ENCODE results near the gene UBE2R2.

Gene UBE2R2

GRCh38 chr9:33776578-33776977, 40.4 kb upstream of the UBE2R2 start:
- H3K18ac ChIP-seq (ENCODE audit: low read length): no peak overlapping the region
- no peaks in the 10 kb centered on the region for H3K36me3 ChIP-seq (replicated peaks in 1 of 2; ENCODE audit: control insufficient read depth in 2 of 2, insufficient read depth in 2 of 2, low read length in 2 of 2)
- no peak overlapping the region for H3K4me3 ChIP-seq (ENCODE audit: low read length in 2 of 2)
- no peak overlapping the region for H3K23ac ChIP-seq (ENCODE audit: low read depth, low read length, poor library complexity)
- no peak overlapping the region for H3K4ac ChIP-seq (ENCODE audit: low read length)
- no peak for DNase-seq (ENCODE audit: low spot score)
- no peak overlapping the region for H4K91ac ChIP-seq (ENCODE audit: low read depth, low read length, poor library complexity)
- no peaks in the 10 kb centered on the region for H3K9me3 ChIP-seq (replicated peaks in 1 of 2; ENCODE audit: control insufficient read depth in 2 of 2, insufficient read depth in 1 of 2, low read depth in 1 of 2, low read length in 2 of 2)
- no peak overlapping the region for H2AFZ ChIP-seq (ENCODE audit: low read length)
- H3K4me1 ChIP-seq (ENCODE audit: control insufficient read depth in 2 of 2, insufficient read depth in 1 of 2, low read depth in 1 of 2, low read length in 2 of 2): no peaks in the 10 kb centered on the region
- no peak overlapping the region for H2BK120ac ChIP-seq (ENCODE audit: low read depth, low read length)
- H3K9ac ChIP-seq (ENCODE audit: low read depth, low read length, poor library complexity): no peak overlapping the region
- no peak overlapping the region for H2AK5ac ChIP-seq (ENCODE audit: low read depth, low read length)
- H3K4me2 ChIP-seq (ENCODE audit: insufficient read depth, low read length, poor library complexity, severe bottlenecking): no peak overlapping the region
- H4K8ac ChIP-seq (ENCODE audit: low read depth, low read length): no peak overlapping the region
- H2BK12ac ChIP-seq (ENCODE audit: low read length): no peak overlapping the region
- H3K27me3 ChIP-seq (ENCODE audit: control insufficient read depth in 3 of 3, insufficient read depth in 3 of 3, low read depth in 1 of 3, low read length in 3 of 3): no peaks in the 10 kb centered on the region
- H3K14ac ChIP-seq (ENCODE audit: low read length): no peak overlapping the region
- no peaks in the 10 kb centered on the region for H3K79me1 ChIP-seq (ENCODE audit: low read depth, low read length)
- H2BK5ac ChIP-seq (ENCODE audit: low read length): no peak overlapping the region
- H3K27ac ChIP-seq (replicated peaks; ENCODE audit: low read length): no peak overlapping the region
- no peak overlapping the region for H2BK15ac ChIP-seq (ENCODE audit: low read length)

GRCh38 chr9:33778700-33779351, 38.1 kb upstream of the UBE2R2 start:
- Histone ChIP-seq H2AFZ (ENCODE audit: low read length) (peak overlapping the region; percentile 76), H3K4me3 (ENCODE audit: low read length in 2 of 2) (no peak overlapping the region), H4K8ac (ENCODE audit: low read depth, low read length) (no peak overlapping the region), H3K79me1 (ENCODE audit: low read depth, low read length) (no peaks in the 10 kb centered on the region), H3K9ac (ENCODE audit: low read depth, low read length, poor library complexity) (no peak overlapping the region), H3K4me2 (ENCODE audit: insufficient read depth, low read length, poor library complexity, severe bottlenecking) (no peak overlapping the region), H3K14ac (ENCODE audit: low read length) (no peak overlapping the region), H2BK15ac (ENCODE audit: low read length) (no peak overlapping the region), H3K27me3 (ENCODE audit: control insufficient read depth in 3 of 3, insufficient read depth in 3 of 3, low read depth in 1 of 3, low read length in 3 of 3) (no peaks in the 10 kb centered on the region), H3K36me3 (replicated peaks in 1 of 2; ENCODE audit: control insufficient read depth in 2 of 2, insufficient read depth in 2 of 2, low read length in 2 of 2) (no peaks in the 10 kb centered on the region), H3K27ac (replicated peaks; ENCODE audit: low read length) (no peak overlapping the region), H3K4ac (ENCODE audit: low read length) (no peak overlapping the region), H3K23ac (ENCODE audit: low read depth, low read length, poor library complexity) (no peak overlapping the region), H2BK120ac (ENCODE audit: low read depth, low read length) (no peak overlapping the region), H3K9me3 (replicated peaks in 1 of 2; ENCODE audit: control insufficient read depth in 2 of 2, insufficient read depth in 1 of 2, low read depth in 1 of 2, low read length in 2 of 2) (no peaks in the 10 kb centered on the region), H3K4me1 (ENCODE audit: control insufficient read depth in 2 of 2, insufficient read depth in 1 of 2, low read depth in 1 of 2, low read length in 2 of 2) (no peaks in the 10 kb centered on the region), H2BK5ac (ENCODE audit: low read length) (no peak overlapping the region), H2AK5ac (ENCODE audit: low read depth, low read length) (no peak overlapping the region), H3K18ac (ENCODE audit: low read length) (no peak overlapping the region), H2BK12ac (ENCODE audit: low read length) (no peak overlapping the region), H4K91ac (ENCODE audit: low read depth, low read length, poor library complexity) (no peak overlapping the region)
- DNase-seq (ENCODE audit: low spot score): peak; percentile 51
- WGBS, 2 donors (ENCODE audit: extremely low coverage in 2 of 2, insufficient read length in 2 of 2, insufficient replicate concordance in 1 of 2): no CpG with 5 or more reads among the region's 6 CpGs

GRCh38 chr9:33780276-33780675, 36.7 kb upstream of the UBE2R2 start:
- H3K4me3 ChIP-seq (ENCODE audit: low read length in 2 of 2): no peak overlapping the region
- H3K27ac ChIP-seq (replicated peaks; ENCODE audit: low read length): no peak overlapping the region
- H3K23ac ChIP-seq (ENCODE audit: low read depth, low read length, poor library complexity): no peak overlapping the region
- H2BK12ac ChIP-seq (ENCODE audit: low read length): no peak overlapping the region
- no peak overlapping the region for H2BK5ac ChIP-seq (ENCODE audit: low read length)
- no peaks in the 10 kb centered on the region for H3K27me3 ChIP-seq (ENCODE audit: control insufficient read depth in 3 of 3, insufficient read depth in 3 of 3, low read depth in 1 of 3, low read length in 3 of 3)
- H2BK120ac ChIP-seq (ENCODE audit: low read depth, low read length): no peak overlapping the region
- H4K8ac ChIP-seq (ENCODE audit: low read depth, low read length): no peak overlapping the region
- H4K91ac ChIP-seq (ENCODE audit: low read depth, low read length, poor library complexity): no peak overlapping the region
- H3K79me1 ChIP-seq (ENCODE audit: low read depth, low read length): no peaks in the 10 kb centered on the region
- H3K18ac ChIP-seq (ENCODE audit: low read length): no peak overlapping the region
- no peak overlapping the region for H3K4me2 ChIP-seq (ENCODE audit: insufficient read depth, low read length, poor library complexity, severe bottlenecking)
- H2BK15ac ChIP-seq (ENCODE audit: low read length): no peak overlapping the region
- H3K9ac ChIP-seq (ENCODE audit: low read depth, low read length, poor library complexity): no peak overlapping the region
- no peak overlapping the region for H3K14ac ChIP-seq (ENCODE audit: low read length)
- H3K4ac ChIP-seq (ENCODE audit: low read length): no peak overlapping the region
- H2AK5ac ChIP-seq (ENCODE audit: low read depth, low read length): no peak overlapping the region
- no peaks in the 10 kb centered on the region for H3K4me1 ChIP-seq (ENCODE audit: control insufficient read depth in 2 of 2, insufficient read depth in 1 of 2, low read depth in 1 of 2, low read length in 2 of 2)
- H2AFZ ChIP-seq (ENCODE audit: low read length): no peak overlapping the region
- H3K9me3 ChIP-seq (replicated peaks in 1 of 2; ENCODE audit: control insufficient read depth in 2 of 2, insufficient read depth in 1 of 2, low read depth in 1 of 2, low read length in 2 of 2): no peaks in the 10 kb centered on the region
- no peak for DNase-seq (ENCODE audit: low spot score)
- no peaks in the 10 kb centered on the region for H3K36me3 ChIP-seq (replicated peaks in 1 of 2; ENCODE audit: control insufficient read depth in 2 of 2, insufficient read depth in 2 of 2, low read length in 2 of 2)

- Histone ChIP-seq H3K27ac (replicated peaks; ENCODE audit: low read length) (no peak overlapping the region), H3K9ac (ENCODE audit: low read depth, low read length, poor library complexity) (no peak overlapping the region), H3K79me1 (ENCODE audit: low read depth, low read length) (no peaks in the 10 kb centered on the region), H3K4me1 (ENCODE audit: control insufficient read depth in 2 of 2, insufficient read depth in 1 of 2, low read depth in 1 of 2, low read length in 2 of 2) (no peaks in the 10 kb centered on the region), H3K23ac (ENCODE audit: low read depth, low read length, poor library complexity) (no peak overlapping the region), H3K9me3 (replicated peaks in 1 of 2; ENCODE audit: control insufficient read depth in 2 of 2, insufficient read depth in 1 of 2, low read depth in 1 of 2, low read length in 2 of 2) (no peaks in the 10 kb centered on the region), H2BK5ac (ENCODE audit: low read length) (no peak overlapping the region), H3K4ac (ENCODE audit: low read length) (no peak overlapping the region), H2BK12ac (ENCODE audit: low read length) (no peak overlapping the region), H3K36me3 (replicated peaks in 1 of 2; ENCODE audit: control insufficient read depth in 2 of 2, insufficient read depth in 2 of 2, low read length in 2 of 2) (no peaks in the 10 kb centered on the region), H4K91ac (ENCODE audit: low read depth, low read length, poor library complexity) (no peak overlapping the region), H3K14ac (ENCODE audit: low read length) (no peak overlapping the region), H3K27me3 (ENCODE audit: control insufficient read depth in 3 of 3, insufficient read depth in 3 of 3, low read depth in 1 of 3, low read length in 3 of 3) (no peaks in the 10 kb centered on the region), H2BK120ac (ENCODE audit: low read depth, low read length) (no peak overlapping the region), H2AK5ac (ENCODE audit: low read depth, low read length) (no peak overlapping the region), H4K8ac (ENCODE audit: low read depth, low read length) (no peak overlapping the region), H3K18ac (ENCODE audit: low read length) (no peak overlapping the region), H2BK15ac (ENCODE audit: low read length) (no peak overlapping the region), H3K4me2 (ENCODE audit: insufficient read depth, low read length, poor library complexity, severe bottlenecking) (no peak overlapping the region), H2AFZ (ENCODE audit: low read length) (no peak overlapping the region), H3K4me3 (ENCODE audit: low read length in 2 of 2) (no peak overlapping the region)
- no peak for DNase-seq (ENCODE audit: low spot score)
- no CpG with 5 or more reads among the region's 1 CpG for WGBS, 2 donors (ENCODE audit: extremely low coverage in 2 of 2, insufficient read length in 2 of 2, insufficient replicate concordance in 1 of 2)
Observed at GRCh38 chr9:33781736-33782135, 35.2 kb upstream of the UBE2R2 start.
